Ishikawa (cell line): ENCODE data around the gene TSPAN9.

Experiments used
- CEBPB ChIP-seq: IDR thresholded peaks from 2 replicates; pipeline ENCODE4 v1.6.1; 2012
- CREB1 ChIP-seq: IDR thresholded peaks from 2 replicates; pipeline ENCODE4 v1.6.1; 2012; ENCODE audit warnings: low read depth
- EGR1 ChIP-seq: IDR thresholded peaks from 2 replicates; pipeline ENCODE4 v1.6.1; 2012
- EP300 ChIP-seq: IDR thresholded peaks from 2 replicates; pipeline ENCODE4 v1.6.1; 2012; ENCODE audit warnings: borderline replicate concordance
- FOXM1 ChIP-seq: IDR thresholded peaks from 2 replicates; pipeline ENCODE4 v1.6.1; 2012; ENCODE audit warnings: low read depth, borderline replicate concordance
- NFIC ChIP-seq: IDR thresholded peaks from 2 replicates; pipeline ENCODE4 v1.6.1; 2012
- RAD21 ChIP-seq: IDR thresholded peaks from 2 replicates; pipeline ENCODE4 v1.6.1; 2012; ENCODE audit warnings: low read depth
- TAF1 ChIP-seq: IDR thresholded peaks from 2 replicates; pipeline ENCODE4 v1.6.1; 2012; ENCODE audit warnings: low read depth, mild to moderate bottlenecking
- TCF12 ChIP-seq: IDR thresholded peaks from 2 replicates; pipeline ENCODE4 v1.6.1; 2012; ENCODE audit warnings: low read depth
- TEAD4 ChIP-seq: IDR thresholded peaks from 2 replicates; pipeline ENCODE4 v1.6.1; 2012
- USF1 ChIP-seq: IDR thresholded peaks from 2 replicates; pipeline ENCODE4 v1.6.1; 2012
- YY1 ChIP-seq: IDR thresholded peaks from 2 replicates; pipeline ENCODE4 v1.6.1; 2012; ENCODE audit warnings: low read depth
- ZBTB7A ChIP-seq: IDR thresholded peaks from 2 replicates; pipeline ENCODE4 v1.6.1; 2012; ENCODE audit warnings: low read depth
- TF ChIP-seq, protein P1 (sequence below): IDR thresholded peaks from 2 replicates; pipeline ENCODE4 v1.6.1; 2012
- TF ChIP-seq, protein P2 (sequence below): IDR thresholded peaks from 2 replicates; pipeline ENCODE4 v1.6.1; 2012; ENCODE audit warnings: low read depth, mild to moderate bottlenecking

The TSPAN9 gene, protein sequence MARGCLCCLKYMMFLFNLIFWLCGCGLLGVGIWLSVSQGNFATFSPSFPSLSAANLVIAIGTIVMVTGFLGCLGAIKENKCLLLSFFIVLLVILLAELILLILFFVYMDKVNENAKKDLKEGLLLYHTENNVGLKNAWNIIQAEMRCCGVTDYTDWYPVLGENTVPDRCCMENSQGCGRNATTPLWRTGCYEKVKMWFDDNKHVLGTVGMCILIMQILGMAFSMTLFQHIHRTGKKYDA

GRCh38 chr12:3076730-3077571, at the start of gene TSPAN9:
Gene TSPAN9 (plus strand): TSS chr12:3077379. CDS start chr12:3201194, 123,815 bp downstream.
- TF ChIP-seq ZBTB7A (peak; percentile 79), NFIC (peak; percentile 41; the same call in 1 of the 2 replicates), TCF12 (0 out of 2 replicates have a peak, but pooled peaks have one; percentile 16), EGR1 (no peak), TAF1 (peak; percentile 61), RAD21 (no peak)
- TF ChIP-seq, protein P1, sequence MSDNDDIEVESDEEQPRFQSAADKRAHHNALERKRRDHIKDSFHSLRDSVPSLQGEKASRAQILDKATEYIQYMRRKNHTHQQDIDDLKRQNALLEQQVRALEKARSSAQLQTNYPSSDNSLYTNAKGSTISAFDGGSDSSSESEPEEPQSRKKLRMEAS: peak; percentile 62; the same call in 1 of the 2 replicates

DNA sequence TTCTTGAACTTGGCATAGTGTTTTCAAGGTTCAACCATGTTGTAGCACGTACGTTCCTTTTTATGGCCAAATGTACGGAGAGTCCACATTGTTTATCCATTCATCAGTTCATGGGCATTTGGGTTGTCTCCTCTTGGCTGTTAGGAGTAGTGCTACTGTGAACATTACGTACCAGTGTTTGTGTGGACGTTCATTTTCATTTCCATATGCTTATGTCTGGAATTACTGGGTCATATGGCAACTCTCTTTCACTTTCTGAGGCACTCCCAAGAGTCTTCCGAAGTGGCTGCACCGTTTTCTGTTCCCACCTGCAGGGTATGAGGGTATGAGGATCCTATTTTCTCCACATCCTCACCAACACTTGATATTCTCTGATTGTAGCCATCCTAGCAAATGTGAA, 49.1 kb upstream of the TSPAN9 start:
- no peak for TF ChIP-seq USF1
- TF ChIP-seq ZBTB7A: no peak
- TF ChIP-seq, protein P1: no peak
- no peak for TF ChIP-seq YY1

DNA sequence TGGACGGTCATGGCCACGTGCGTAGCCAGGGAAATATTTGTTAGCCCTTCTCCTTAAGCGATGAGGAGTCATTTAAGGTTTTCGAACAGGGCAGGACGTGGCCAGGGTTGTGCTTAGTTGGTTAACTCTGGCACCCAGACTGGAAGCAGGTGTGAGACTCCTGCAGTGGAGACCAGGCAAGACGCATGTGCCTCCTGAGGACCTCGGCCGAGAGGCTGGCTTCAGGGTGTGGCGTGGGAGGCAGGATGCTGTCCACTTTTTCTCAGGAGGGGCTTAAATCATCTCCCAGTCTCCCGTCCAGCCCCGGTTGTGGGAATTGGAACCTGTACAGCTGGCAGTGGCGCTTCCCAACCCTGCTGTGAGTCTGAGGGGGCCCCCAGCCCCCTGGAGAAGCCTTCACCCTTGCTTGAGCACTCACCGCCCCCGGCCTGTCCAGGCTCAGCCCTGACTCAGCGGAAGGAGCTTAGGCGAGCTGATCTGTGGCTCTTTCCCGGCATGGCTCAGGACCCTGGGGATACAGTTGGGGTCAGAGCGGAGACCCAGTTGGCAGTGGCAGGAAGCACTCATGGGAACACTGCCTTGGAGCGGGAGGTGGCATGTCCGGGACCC, 46.3 kb upstream of the TSPAN9 start:
- TF ChIP-seq TCF12: no peak
- no peak for TF ChIP-seq EGR1
- TF ChIP-seq CEBPB: no peak
- TF ChIP-seq, protein P1: no peak
- TF ChIP-seq TAF1: no peak
- TF ChIP-seq RAD21: no peak
- TF ChIP-seq FOXM1: no peak
- TF ChIP-seq CREB1: no peak

GRCh38 chr12:3032161-3032560, 45.0 kb upstream of the TSPAN9 start:
- TF ChIP-seq FOXM1: no peak

DNA sequence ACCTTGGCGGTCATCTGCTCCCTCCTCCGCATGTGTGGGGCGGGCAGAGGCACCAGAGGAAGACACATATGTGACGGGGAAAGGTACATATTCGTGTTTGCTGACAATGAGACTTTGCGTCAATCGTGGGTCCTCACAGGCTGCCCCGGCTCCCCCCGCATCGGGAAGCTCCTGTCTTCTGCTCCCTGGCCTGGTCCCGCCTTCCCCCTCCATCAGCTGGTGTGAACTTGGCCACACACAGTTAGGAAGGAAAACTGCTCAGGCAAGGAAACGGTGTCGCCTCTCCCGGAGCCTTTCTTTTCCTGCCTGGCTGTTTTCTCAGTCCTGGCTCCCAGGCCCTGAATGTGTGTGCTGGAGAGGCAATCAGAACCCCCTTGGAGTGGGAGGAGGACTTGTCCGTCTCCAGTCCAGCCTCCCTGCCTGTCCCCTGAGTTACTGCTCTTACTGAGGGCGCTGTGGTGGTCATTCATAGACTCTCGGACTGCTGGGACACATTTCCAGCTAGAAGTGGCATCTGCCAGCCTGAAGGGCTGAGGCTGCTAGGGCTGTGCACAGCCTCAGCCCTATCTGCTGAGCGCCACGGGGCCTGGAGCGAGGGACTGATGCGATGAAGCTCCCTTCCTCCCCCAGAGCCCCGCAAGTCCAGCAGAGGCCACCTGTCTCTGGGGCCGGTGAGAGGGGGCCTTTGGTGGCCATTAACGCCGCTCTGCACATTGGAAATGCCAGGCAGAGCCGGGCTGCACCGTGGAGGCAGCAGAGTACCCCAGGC, 44.2 kb upstream of the TSPAN9 start:
- TF ChIP-seq RAD21 (no peak), USF1 (no peak), TAF1 (no peak)

- TF ChIP-seq YY1: no peak
- TF ChIP-seq, protein P1: no peak
- TF ChIP-seq CREB1: no peak
- TF ChIP-seq USF1: no peak
- TF ChIP-seq EGR1: no peak
- TF ChIP-seq NFIC: no peak
- TF ChIP-seq RAD21: no peak
- TF ChIP-seq ZBTB7A: no peak
- TF ChIP-seq, protein P2, sequence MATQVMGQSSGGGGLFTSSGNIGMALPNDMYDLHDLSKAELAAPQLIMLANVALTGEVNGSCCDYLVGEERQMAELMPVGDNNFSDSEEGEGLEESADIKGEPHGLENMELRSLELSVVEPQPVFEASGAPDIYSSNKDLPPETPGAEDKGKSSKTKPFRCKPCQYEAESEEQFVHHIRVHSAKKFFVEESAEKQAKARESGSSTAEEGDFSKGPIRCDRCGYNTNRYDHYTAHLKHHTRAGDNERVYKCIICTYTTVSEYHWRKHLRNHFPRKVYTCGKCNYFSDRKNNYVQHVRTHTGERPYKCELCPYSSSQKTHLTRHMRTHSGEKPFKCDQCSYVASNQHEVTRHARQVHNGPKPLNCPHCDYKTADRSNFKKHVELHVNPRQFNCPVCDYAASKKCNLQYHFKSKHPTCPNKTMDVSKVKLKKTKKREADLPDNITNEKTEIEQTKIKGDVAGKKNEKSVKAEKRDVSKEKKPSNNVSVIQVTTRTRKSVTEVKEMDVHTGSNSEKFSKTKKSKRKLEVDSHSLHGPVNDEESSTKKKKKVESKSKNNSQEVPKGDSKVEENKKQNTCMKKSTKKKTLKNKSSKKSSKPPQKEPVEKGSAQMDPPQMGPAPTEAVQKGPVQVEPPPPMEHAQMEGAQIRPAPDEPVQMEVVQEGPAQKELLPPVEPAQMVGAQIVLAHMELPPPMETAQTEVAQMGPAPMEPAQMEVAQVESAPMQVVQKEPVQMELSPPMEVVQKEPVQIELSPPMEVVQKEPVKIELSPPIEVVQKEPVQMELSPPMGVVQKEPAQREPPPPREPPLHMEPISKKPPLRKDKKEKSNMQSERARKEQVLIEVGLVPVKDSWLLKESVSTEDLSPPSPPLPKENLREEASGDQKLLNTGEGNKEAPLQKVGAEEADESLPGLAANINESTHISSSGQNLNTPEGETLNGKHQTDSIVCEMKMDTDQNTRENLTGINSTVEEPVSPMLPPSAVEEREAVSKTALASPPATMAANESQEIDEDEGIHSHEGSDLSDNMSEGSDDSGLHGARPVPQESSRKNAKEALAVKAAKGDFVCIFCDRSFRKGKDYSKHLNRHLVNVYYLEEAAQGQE: no peak
- TF ChIP-seq TCF12: no peak
- no peak for TF ChIP-seq EP300
- TF ChIP-seq FOXM1: no peak
- TF ChIP-seq TAF1: no peak
- no peak for TF ChIP-seq TEAD4
- TF ChIP-seq CEBPB: no peak
Observed at GRCh38 chr12:3033539-3033867, 43.7 kb upstream of the TSPAN9 start.
